Osteoblast (primary cell): Measurements from ENCODE around the gene USP10. TPM values are rescaled to one million over a fixed set of nuclear protein-coding genes. Genes with fewer than 3 reads are reported as not detected.

Source experiments
- DNase-seq: peaks from one replicate; pipeline ENCODE4 v3.0.0; 2011; ENCODE audit warnings: low spot score, mixed read lengths; ENCODE audit not compliant: insufficient read length; ENCODE audit errors: missing footprints
- H2AFZ ChIP-seq: 2 replicates; pipeline ENCODE4 v1.6.0; 2011; ENCODE audit warnings: mild to moderate bottlenecking, low read length
- H3K27ac ChIP-seq: 2 replicates; pipeline ENCODE4 v1.5.1; 2011; ENCODE audit warnings: mild to moderate bottlenecking, low read depth, low read length, moderate library complexity
- H3K27me3 ChIP-seq: 2 replicates; pipeline ENCODE4 v1.6.0; 2012; ENCODE audit warnings: mild to moderate bottlenecking, control low read depth, inconsistent platforms, low read length, moderate library complexity; ENCODE audit not compliant: insufficient read depth
- H3K36me3 ChIP-seq: 2 replicates; pipeline ENCODE4 v1.5.1; 2011; ENCODE audit warnings: mild to moderate bottlenecking, low read length, control low read depth, moderate library complexity; ENCODE audit not compliant: insufficient read depth
- H3K4me1 ChIP-seq: 2 replicates; pipeline ENCODE4 v1.5.1; 2011; ENCODE audit warnings: mild to moderate bottlenecking, low read length, control low read depth, moderate library complexity; ENCODE audit not compliant: insufficient read depth
- H3K4me2 ChIP-seq: 2 replicates; pipeline ENCODE4 v1.6.0; 2011; ENCODE audit warnings: mild to moderate bottlenecking, low read length; ENCODE audit not compliant: insufficient read depth
- H3K4me3 ChIP-seq: fragments of 200-600 bp; sonication (generic); 3 replicates; pipeline ENCODE4 v1.5.1; 2012; ENCODE audit warnings: mild to moderate bottlenecking, low read length, inconsistent platforms; ENCODE audit not compliant: insufficient read depth
- H3K79me2 ChIP-seq: 2 replicates; pipeline ENCODE4 v1.6.0; 2012; ENCODE audit warnings: mild to moderate bottlenecking, low read length, control low read depth, inconsistent platforms; ENCODE audit not compliant: insufficient read depth
- H3K9me3 ChIP-seq: 2 replicates; pipeline ENCODE4 v1.5.1; 2011; ENCODE audit warnings: low read depth, low read length, control low read depth
- H4K20me1 ChIP-seq: 2 replicates; pipeline ENCODE4 v1.6.0; 2012; ENCODE audit warnings: mild to moderate bottlenecking, low read length, control low read depth; ENCODE audit not compliant: insufficient read depth
- total RNA-seq: library from RNA; depleted of rRNA; stranded (reverse); fragments of >200 nt; gene quantifications from 2 replicates; pipeline ENCODE4 v1.2.3, GENCODE V29; 2012
- TF ChIP-seq, protein P1 (sequence below): IDR thresholded peaks from 2 replicates; pipeline ENCODE4 v1.5.1; 2011; ENCODE audit warnings: mild to moderate bottlenecking, low read depth, low read length, moderate library complexity; ENCODE audit errors: extremely low read depth

USP10 gene
- total RNA-seq, 1 donor = 43.1 TPM

DNA sequence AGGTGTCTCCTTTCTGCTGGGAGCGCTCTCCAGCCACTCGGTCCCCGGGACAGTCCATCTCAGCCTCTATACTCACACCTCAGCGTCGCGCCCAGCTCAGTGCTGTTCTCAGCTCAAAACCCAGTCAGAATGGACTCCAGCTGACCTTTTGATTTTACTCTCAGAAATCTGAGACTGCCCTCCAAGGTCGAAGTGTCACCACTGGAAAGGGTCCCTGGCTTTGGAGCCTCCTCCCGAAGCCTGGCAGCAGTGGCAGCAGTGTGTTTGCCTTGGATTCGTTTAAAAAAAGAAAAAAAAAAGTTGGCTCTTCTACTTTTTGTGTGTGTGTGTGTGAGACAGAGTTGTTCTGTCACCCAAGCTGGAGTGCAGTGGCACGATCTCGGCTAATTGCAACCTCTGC, 41.1 kb upstream of the USP10 start:
- DNase-seq = no peak
- Histone ChIP-seq H3K4me3 (no peak overlapping the region), H3K27ac (no peak overlapping the region), H4K20me1 (peaks cover 24% of the 10 kb centered on the region), H3K9me3 (no peaks in the 10 kb centered on the region), H3K4me2 (no peak overlapping the region), H2AFZ (no peak overlapping the region), H3K27me3 (no peaks in the 10 kb centered on the region), H3K79me2 (peaks cover 15% of the 10 kb centered on the region), H3K4me1 (no peaks in the 10 kb centered on the region), H3K36me3 (peaks cover 69% of the 10 kb centered on the region)
- TF ChIP-seq, protein P1, sequence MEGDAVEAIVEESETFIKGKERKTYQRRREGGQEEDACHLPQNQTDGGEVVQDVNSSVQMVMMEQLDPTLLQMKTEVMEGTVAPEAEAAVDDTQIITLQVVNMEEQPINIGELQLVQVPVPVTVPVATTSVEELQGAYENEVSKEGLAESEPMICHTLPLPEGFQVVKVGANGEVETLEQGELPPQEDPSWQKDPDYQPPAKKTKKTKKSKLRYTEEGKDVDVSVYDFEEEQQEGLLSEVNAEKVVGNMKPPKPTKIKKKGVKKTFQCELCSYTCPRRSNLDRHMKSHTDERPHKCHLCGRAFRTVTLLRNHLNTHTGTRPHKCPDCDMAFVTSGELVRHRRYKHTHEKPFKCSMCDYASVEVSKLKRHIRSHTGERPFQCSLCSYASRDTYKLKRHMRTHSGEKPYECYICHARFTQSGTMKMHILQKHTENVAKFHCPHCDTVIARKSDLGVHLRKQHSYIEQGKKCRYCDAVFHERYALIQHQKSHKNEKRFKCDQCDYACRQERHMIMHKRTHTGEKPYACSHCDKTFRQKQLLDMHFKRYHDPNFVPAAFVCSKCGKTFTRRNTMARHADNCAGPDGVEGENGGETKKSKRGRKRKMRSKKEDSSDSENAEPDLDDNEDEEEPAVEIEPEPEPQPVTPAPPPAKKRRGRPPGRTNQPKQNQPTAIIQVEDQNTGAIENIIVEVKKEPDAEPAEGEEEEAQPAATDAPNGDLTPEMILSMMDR = no peak

DNA sequence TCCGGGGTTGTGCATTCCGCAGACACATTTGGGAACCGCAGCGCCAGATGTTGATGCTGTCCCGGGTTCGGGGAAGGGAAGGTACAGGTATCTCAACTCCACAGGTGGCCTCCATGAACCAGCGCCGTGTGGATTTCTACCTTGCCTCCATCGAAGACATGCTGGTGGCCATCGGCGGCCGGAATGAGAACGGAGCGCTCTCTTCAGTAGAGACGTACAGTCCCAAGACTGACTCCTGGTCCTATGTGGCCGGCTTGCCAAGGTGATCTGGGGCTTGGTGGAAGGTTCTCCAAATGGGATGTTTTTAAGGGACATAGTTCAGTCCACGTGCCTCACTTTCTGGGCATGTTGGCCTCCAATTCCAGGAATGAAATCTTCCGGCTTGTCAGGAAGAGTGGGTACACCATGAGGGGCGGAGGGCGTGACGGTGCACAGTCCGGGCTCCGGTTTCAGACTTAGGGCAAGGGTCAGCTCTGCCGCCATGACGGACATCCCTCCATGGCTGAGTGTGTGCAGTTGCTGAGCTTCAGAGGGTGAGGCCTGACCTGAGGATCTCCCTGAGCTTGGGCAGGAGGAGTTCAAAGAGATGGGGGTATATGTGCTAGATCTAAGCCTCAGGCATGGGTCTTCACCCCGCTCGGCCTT, 40.0 kb upstream of the USP10 start:
- Histone ChIP-seq H3K4me2 (no peak overlapping the region), H3K27ac (no peak overlapping the region), H3K4me3 (no peak overlapping the region), H3K79me2 (peaks cover 12% of the 10 kb centered on the region), H3K9me3 (no peaks in the 10 kb centered on the region), H3K36me3 (peaks cover 75% of the 10 kb centered on the region), H2AFZ (no peak overlapping the region), H3K4me1 (no peaks in the 10 kb centered on the region), H3K27me3 (no peaks in the 10 kb centered on the region), H4K20me1 (peaks cover 24% of the 10 kb centered on the region)
- no peak for DNase-seq
- TF ChIP-seq, protein P1 = no peak

DNA sequence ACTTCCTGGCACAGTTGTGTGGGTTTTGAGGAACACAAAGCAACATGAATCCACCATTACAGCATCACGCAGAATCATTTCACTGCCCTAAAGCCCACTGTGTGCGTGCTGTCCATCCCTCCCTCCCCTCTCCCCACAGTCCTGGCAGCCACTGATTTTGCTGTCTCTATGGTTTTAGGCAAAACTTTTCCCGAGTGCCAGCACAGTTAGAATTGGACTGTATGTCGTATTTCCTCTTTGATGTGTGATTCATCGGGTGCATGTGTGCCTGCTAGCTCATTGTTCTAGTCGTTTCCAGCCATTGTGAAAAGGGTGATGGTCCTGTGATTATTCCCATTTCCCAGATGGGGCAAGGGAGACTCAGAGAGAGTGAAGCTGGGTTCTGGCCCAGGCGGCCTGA, 38.8 kb upstream of the USP10 start:
- Histone ChIP-seq H3K4me1 (no peaks in the 10 kb centered on the region), H3K79me2 (peaks cover 15% of the 10 kb centered on the region), H4K20me1 (peaks cover 28% of the 10 kb centered on the region), H3K27me3 (no peaks in the 10 kb centered on the region), H3K27ac (no peak overlapping the region), H3K9me3 (no peaks in the 10 kb centered on the region), H3K4me3 (no peak overlapping the region), H3K4me2 (no peak overlapping the region), H2AFZ (no peak overlapping the region), H3K36me3 (peaks cover 69% of the 10 kb centered on the region)
- no peak for DNase-seq
- TF ChIP-seq, protein P1 = no peak

DNA sequence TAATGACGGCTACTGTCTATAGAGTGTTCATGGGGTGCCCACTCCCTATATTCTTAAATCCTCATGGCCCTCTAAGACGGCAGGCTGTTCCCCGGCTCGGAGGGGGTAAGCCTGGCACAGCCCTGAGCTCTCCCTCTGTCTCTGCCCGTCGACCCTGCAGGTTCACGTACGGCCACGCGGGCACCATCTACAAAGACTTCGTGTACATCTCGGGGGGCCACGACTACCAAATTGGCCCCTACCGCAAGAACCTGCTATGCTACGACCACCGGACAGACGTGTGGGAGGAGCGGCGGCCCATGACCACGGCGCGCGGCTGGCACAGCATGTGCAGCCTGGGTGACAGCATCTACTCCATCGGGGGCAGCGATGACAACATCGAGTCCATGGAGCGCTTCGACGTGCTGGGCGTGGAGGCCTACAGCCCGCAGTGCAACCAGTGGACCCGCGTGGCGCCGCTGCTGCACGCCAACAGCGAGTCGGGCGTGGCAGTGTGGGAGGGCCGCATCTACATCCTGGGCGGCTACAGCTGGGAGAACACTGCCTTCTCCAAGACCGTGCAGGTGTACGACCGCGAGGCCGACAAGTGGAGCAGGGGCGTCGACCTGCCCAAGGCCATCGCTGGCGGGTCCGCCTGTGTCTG, 38.3 kb upstream of the USP10 start:
- H3K36me3 ChIP-seq = peaks cover 73% of the 10 kb centered on the region

More for the DNA sequence above, 38.3 kb upstream of the USP10 start:
- DNase-seq = no peak
- Histone ChIP-seq H3K79me2 (peaks cover 15% of the 10 kb centered on the region), H2AFZ (no peak overlapping the region), H3K27ac (no peak overlapping the region), H3K4me3 (no peak overlapping the region), H3K4me2 (no peak overlapping the region), H3K27me3 (no peaks in the 10 kb centered on the region), H3K9me3 (no peaks in the 10 kb centered on the region), H4K20me1 (peaks cover 32% of the 10 kb centered on the region), H3K4me1 (no peaks in the 10 kb centered on the region)
- TF ChIP-seq, protein P1 = no peak
